ENCODE measurements around the gene C9orf78.
A peak's percentile ranks its signal among the peaks of the same experiment; 100 is the strongest.

Gene C9orf78

DNA sequence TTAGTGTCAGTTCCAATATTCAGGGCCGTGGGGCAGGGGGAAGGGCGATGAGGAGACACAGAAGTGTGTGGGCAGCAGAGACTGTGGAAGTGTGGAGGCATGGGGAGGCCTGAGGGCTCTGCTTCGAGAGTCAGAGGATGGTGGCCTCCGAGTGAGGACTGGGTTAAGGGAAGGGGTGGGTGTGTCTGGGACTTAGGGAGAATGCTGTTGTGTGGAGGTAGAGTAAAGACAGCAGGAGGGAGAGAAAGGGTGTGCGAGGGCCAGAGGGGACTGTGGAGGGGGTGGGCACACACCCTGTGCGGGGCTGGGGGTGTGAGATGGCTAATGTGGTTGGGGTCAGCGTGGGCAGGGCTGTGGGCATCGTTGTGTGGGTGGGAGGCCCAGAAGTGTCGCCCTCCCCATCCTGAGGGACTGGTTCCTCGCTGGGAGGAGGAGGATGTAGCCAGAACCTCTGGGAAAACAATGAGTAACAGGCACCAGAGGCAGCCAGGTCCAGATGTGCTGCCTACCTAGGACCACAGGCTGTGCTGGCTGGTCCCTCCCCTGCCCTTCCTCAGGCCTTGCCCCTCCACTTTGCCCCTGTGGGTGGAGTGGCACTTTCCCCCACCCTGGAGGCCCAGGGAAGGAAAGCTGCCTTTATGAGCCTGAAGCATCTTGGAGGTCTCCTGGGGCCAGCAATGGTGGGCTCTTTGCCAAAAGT lies 4.4 kb upstream of the C9orf78 start:
- DNase-seq (ENCODE audit: low read depth in 1 of 2, low spot score in 1 of 2): no peak

DNA sequence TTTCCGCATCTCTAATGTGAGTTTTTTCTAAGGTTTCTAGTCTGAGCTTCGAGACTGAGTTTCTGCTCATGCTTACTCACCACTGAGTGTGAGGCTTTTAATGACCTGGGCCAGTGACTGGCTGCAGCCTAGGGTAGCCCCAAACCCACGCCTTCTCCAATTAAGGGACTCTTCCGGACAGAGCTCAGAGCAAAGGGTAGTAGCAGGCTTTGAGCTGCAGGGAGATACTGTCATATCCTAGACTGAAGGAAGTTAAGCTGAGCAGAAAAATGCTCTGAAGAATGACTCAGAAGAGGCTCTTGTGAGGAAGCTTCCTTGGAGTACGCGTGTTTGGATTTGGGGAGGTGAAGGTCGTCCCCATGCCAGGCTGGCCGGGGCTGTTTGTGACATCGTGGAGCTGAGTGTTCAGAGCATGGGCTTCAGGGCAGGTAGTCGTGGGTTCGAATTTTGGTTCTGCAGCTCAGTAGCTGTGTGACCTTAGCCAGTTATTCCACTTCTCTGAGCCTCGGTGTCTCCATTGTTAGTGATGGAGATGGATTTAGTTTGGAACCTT lies 3.7 kb upstream of the C9orf78 start:
- no peaks in the 10 kb centered on the region for H3K27me3 ChIP-seq (ENCODE audit: insufficient read depth, poor library complexity, severe bottlenecking)
- no peak for TF ChIP-seq GABPA (IDR thresholded peaks at IDR 0.05; ENCODE audit: low read depth)
- TF ChIP-seq POLR2AphosphoS5 (IDR thresholded peaks at IDR 0.05; ENCODE audit: low read depth): no peak
- no peak for TF ChIP-seq SPI1 (IDR thresholded peaks at IDR 0.05; ENCODE audit: borderline replicate concordance, low read depth)
- TF ChIP-seq, protein P1, sequence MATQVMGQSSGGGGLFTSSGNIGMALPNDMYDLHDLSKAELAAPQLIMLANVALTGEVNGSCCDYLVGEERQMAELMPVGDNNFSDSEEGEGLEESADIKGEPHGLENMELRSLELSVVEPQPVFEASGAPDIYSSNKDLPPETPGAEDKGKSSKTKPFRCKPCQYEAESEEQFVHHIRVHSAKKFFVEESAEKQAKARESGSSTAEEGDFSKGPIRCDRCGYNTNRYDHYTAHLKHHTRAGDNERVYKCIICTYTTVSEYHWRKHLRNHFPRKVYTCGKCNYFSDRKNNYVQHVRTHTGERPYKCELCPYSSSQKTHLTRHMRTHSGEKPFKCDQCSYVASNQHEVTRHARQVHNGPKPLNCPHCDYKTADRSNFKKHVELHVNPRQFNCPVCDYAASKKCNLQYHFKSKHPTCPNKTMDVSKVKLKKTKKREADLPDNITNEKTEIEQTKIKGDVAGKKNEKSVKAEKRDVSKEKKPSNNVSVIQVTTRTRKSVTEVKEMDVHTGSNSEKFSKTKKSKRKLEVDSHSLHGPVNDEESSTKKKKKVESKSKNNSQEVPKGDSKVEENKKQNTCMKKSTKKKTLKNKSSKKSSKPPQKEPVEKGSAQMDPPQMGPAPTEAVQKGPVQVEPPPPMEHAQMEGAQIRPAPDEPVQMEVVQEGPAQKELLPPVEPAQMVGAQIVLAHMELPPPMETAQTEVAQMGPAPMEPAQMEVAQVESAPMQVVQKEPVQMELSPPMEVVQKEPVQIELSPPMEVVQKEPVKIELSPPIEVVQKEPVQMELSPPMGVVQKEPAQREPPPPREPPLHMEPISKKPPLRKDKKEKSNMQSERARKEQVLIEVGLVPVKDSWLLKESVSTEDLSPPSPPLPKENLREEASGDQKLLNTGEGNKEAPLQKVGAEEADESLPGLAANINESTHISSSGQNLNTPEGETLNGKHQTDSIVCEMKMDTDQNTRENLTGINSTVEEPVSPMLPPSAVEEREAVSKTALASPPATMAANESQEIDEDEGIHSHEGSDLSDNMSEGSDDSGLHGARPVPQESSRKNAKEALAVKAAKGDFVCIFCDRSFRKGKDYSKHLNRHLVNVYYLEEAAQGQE (IDR thresholded peaks at IDR 0.05; ENCODE audit: insufficient replicate concordance, low read depth): no peak
- TF ChIP-seq, protein P2, sequence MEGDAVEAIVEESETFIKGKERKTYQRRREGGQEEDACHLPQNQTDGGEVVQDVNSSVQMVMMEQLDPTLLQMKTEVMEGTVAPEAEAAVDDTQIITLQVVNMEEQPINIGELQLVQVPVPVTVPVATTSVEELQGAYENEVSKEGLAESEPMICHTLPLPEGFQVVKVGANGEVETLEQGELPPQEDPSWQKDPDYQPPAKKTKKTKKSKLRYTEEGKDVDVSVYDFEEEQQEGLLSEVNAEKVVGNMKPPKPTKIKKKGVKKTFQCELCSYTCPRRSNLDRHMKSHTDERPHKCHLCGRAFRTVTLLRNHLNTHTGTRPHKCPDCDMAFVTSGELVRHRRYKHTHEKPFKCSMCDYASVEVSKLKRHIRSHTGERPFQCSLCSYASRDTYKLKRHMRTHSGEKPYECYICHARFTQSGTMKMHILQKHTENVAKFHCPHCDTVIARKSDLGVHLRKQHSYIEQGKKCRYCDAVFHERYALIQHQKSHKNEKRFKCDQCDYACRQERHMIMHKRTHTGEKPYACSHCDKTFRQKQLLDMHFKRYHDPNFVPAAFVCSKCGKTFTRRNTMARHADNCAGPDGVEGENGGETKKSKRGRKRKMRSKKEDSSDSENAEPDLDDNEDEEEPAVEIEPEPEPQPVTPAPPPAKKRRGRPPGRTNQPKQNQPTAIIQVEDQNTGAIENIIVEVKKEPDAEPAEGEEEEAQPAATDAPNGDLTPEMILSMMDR (IDR thresholded peaks at IDR 0.05; ENCODE audit: insufficient read depth, low read length): no peak
- H3K27ac ChIP-seq (replicated peaks): 0 out of 2 replicates have a peak overlapping the region, but pooled peaks have one; percentile 12
- DNase-seq (ENCODE audit: low read depth in 1 of 2, low spot score in 1 of 2): peak in 1 of 2 experiments; percentile 35
- no peak overlapping the region for H3K4me3 ChIP-seq (replicated peaks; ENCODE audit: insufficient read depth, low read length)

More for the DNA sequence above, 4.4 kb upstream of the C9orf78 start:
- Histone ChIP-seq H3K27me3 (ENCODE audit: insufficient read depth, poor library complexity, severe bottlenecking) (no peaks in the 10 kb centered on the region), H3K27ac (replicated peaks) (0 out of 2 replicates have a peak overlapping the region, but pooled peaks have one; percentile 12), H3K4me3 (replicated peaks; ENCODE audit: insufficient read depth, low read length) (no peak overlapping the region)
- TF ChIP-seq POLR2AphosphoS5 (IDR thresholded peaks at IDR 0.05; ENCODE audit: low read depth): no peak
- TF ChIP-seq, protein P1 (IDR thresholded peaks at IDR 0.05; ENCODE audit: insufficient replicate concordance, low read depth): no peak
- no peak for TF ChIP-seq SPI1 (IDR thresholded peaks at IDR 0.05; ENCODE audit: borderline replicate concordance, low read depth)
- TF ChIP-seq, protein P2 (IDR thresholded peaks at IDR 0.05; ENCODE audit: insufficient read depth, low read length): no peak
- no peak for TF ChIP-seq GABPA (IDR thresholded peaks at IDR 0.05; ENCODE audit: low read depth)

DNA sequence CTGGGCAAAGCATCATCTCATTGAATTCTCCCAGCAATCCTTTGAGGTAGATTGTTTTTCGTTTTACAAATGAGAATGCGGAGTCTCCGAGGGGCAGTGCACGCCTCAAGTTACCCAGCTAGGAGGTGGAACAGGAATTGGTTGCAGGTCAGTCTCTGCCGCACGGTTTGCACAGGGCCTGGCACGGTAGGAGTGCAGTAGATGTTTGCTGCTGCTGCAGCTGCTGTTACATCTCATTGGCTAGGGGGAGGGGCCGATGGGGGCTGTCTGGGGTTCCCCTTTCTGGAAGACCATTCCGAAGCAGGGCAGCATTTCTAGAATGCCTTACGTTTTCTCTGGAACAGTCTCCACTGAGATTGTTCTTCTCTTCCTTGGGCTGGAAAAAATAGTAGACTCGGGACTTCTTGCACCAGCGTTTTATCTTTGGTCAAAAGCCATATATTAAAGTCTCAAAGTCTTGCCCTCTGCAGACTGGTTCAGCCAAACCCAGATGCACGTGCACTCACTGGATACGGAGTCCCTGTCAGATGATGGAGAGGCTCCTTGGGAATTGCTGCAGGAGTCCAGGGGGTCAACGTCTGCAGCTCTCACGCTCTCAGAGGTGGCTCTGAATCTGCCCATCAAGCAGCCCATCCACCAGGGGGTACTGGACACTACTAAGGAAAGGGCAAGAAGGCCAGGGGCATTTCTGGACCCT lies 1.4 kb upstream of the C9orf78 start:
- peak; percentile 49; the same call in 1 of the 2 replicates for TF ChIP-seq POLR2AphosphoS5 (IDR thresholded peaks at IDR 0.05; ENCODE audit: low read depth)
- TF ChIP-seq GABPA (IDR thresholded peaks at IDR 0.05; ENCODE audit: low read depth): no peak
- TF ChIP-seq SPI1 (IDR thresholded peaks at IDR 0.05; ENCODE audit: borderline replicate concordance, low read depth): peak; percentile 82
- DNase-seq (ENCODE audit: low read depth in 1 of 2, low spot score in 1 of 2): peak in 1 of 2 experiments; percentile 87
- Histone ChIP-seq H3K4me3 (replicated peaks; ENCODE audit: insufficient read depth, low read length) (peak overlapping the region; percentile 100), H3K27me3 (ENCODE audit: insufficient read depth, poor library complexity, severe bottlenecking) (no peaks in the 10 kb centered on the region), H3K27ac (replicated peaks) (peak overlapping the region; percentile 75)

DNA sequence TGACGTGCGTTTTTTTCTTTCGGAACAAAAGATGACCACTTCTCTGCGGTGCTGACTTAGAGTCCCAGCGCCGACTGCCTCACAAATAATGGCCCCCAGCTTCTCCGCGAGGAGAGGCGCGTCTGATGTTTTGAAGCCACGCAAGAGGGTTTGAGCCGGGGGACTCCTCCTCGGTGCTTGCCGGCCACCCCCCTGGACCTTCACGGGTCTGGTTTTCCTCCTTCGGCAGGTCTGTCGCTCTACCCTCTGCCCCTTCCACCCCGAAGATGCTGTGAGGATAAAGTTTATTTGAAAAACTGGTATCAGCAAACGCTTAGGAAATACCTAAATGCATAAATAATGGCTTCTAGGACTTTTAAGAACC lies 767 bp upstream of the C9orf78 start:
- H3K4me3 ChIP-seq (replicated peaks; ENCODE audit: insufficient read depth, low read length): peak overlapping the region; percentile 100
- DNase-seq (ENCODE audit: low read depth in 1 of 2, low spot score in 1 of 2): no peak
- H3K27me3 ChIP-seq (ENCODE audit: insufficient read depth, poor library complexity, severe bottlenecking): no peaks in the 10 kb centered on the region
- peak overlapping the region; percentile 75 for H3K27ac ChIP-seq (replicated peaks)
- TF ChIP-seq, protein P2 (IDR thresholded peaks at IDR 0.05; ENCODE audit: insufficient read depth, low read length): no peak
- TF ChIP-seq GABPA (IDR thresholded peaks at IDR 0.05; ENCODE audit: low read depth) (no peak), POLR2AphosphoS5 (IDR thresholded peaks at IDR 0.05; ENCODE audit: low read depth) (peak; percentile 10; the same call in 1 of the 2 replicates)
